WTC11 (cell line): Measurements from ENCODE around the gene CRYZL1. TPM values are rescaled to one million over a fixed set of nuclear protein-coding genes. Genes with fewer than 3 reads are reported as not detected.
A peak's percentile ranks its signal among the peaks of the same experiment; 100 is the strongest.
"Not testable (repeated sequence)": the region's sequence is repeated elsewhere in the genome, so short reads cannot be mapped to it uniquely, and the experiment has no call there.

Experiments used
- ATAC-seq: fragments of 200-7000 bp; cut with Tn5 transposase; 2 replicates; pipeline ENCODE4 v1.10.0; 2021; ENCODE audit warnings: mild to moderate bottlenecking, moderate library complexity
- CTCF ChIA-PET: fragments of 300-600 bp; sonication (Branson Sonifier 250); formaldehyde crosslinking; loops from one replicate; lab custom pipeline; 2021; ENCODE audit warnings: antibody characterized with exemption; lab: Charles Lee
- POLR2A ChIA-PET: fragments of 350-600 bp; sonication (Branson Sonifier 250); formaldehyde crosslinking; loops from one replicate; lab custom pipeline; 2021; ENCODE audit warnings: antibody characterized with exemption; lab: Charles Lee
- DNase-seq: peaks from one replicate; pipeline ENCODE4 v3.0.0; 2021; ENCODE audit warnings: low spot score
- H3K27ac Mint-ChIP-seq: 2 replicates; pipeline ENCODE4 v1.8.0; 2021; ENCODE audit warnings: mixed read lengths
- H3K27me3 Mint-ChIP-seq: 2 replicates; pipeline ENCODE4 v1.8.0; 2021; ENCODE audit warnings: low read depth, mild to moderate bottlenecking, moderate library complexity, mixed read lengths
- H3K36me3 Mint-ChIP-seq: 2 replicates; pipeline ENCODE4 v1.8.0; 2021; ENCODE audit warnings: mixed read lengths
- H3K4me1 Mint-ChIP-seq: 2 replicates; pipeline ENCODE4 v1.8.0; 2022; ENCODE audit warnings: mixed read lengths
- H3K4me3 Mint-ChIP-seq: 2 replicates; pipeline ENCODE4 v1.8.0; 2021; ENCODE audit warnings: mild to moderate bottlenecking, moderate library complexity, mixed read lengths
- H3K9me3 Mint-ChIP-seq: 2 replicates; pipeline ENCODE4 v1.8.0; 2021; ENCODE audit warnings: mixed read lengths
- E2F4 ChIP-seq: sonication (generic); formaldehyde crosslinking; IDR thresholded peaks from 2 replicates; pipeline ENCODE4 v1.8.1; 2022; ENCODE audit warnings: low read depth, mild to moderate bottlenecking, moderate library complexity, missing genetic modification reagents, borderline replicate concordance
- ELF4 ChIP-seq: sonication (generic); formaldehyde crosslinking; IDR thresholded peaks from 2 replicates; pipeline ENCODE4 v1.8.1; 2022; ENCODE audit warnings: low read depth, mild to moderate bottlenecking, moderate library complexity, missing genetic modification reagents
- GABPB1 ChIP-seq: sonication (generic); formaldehyde crosslinking; IDR thresholded peaks from 2 replicates; pipeline ENCODE4 v1.8.1; 2023; ENCODE audit warnings: mild to moderate bottlenecking, missing genetic modification reagents
- GRHL2 ChIP-seq: fragments of 250-450 bp; sonication (Bioruptor Pico); IDR thresholded peaks from 2 replicates; pipeline ENCODE4 v1.8.0; 2022; ENCODE audit warnings: mild to moderate bottlenecking, moderate library complexity; ENCODE audit not compliant: insufficient replicate concordance, severe bottlenecking
- MLX ChIP-seq: sonication (generic); formaldehyde crosslinking; IDR thresholded peaks from 2 replicates; pipeline ENCODE4 v1.8.1; 2023; ENCODE audit warnings: mild to moderate bottlenecking, missing genetic modification reagents, moderate library complexity
- SOX15 ChIP-seq: fragments of 250-450 bp; sonication (Bioruptor Pico); IDR thresholded peaks from 2 replicates; pipeline ENCODE4 v1.9.0; 2021; ENCODE audit warnings: mild to moderate bottlenecking
- SP1 ChIP-seq: sonication (generic); formaldehyde crosslinking; conservative IDR thresholded peaks from 2 replicates; pipeline ENCODE4 v1.8.1; 2022; ENCODE audit warnings: missing genetic modification reagents
- TEAD1 ChIP-seq: sonication (generic); formaldehyde crosslinking; IDR thresholded peaks from 2 replicates; pipeline ENCODE4 v1.8.0; 2022; ENCODE audit warnings: mild to moderate bottlenecking, missing genetic modification reagents
- USF1 ChIP-seq: sonication (generic); formaldehyde crosslinking; IDR thresholded peaks from 2 replicates; pipeline ENCODE4 v1.8.0; 2022; ENCODE audit warnings: mild to moderate bottlenecking, missing genetic modification reagents
- ZNF138 ChIP-seq: sonication (generic); formaldehyde crosslinking; conservative IDR thresholded peaks from 2 replicates; pipeline ENCODE4 v1.8.1; 2022; ENCODE audit warnings: mild to moderate bottlenecking, moderate library complexity, missing genetic modification reagents
- ZNF425 ChIP-seq: fragments of 250-450 bp; sonication (Bioruptor Pico); conservative IDR thresholded peaks from 2 replicates; pipeline ENCODE4 v1.9.0; 2021; ENCODE audit warnings: mild to moderate bottlenecking
- total RNA-seq: library from RNA; stranded (reverse); gene quantifications from 3 replicates; pipeline ENCODE4 v1.2.3, GENCODE V29; 2021
- TF ChIP-seq, protein P1 (sequence below): sonication (generic); formaldehyde crosslinking; IDR thresholded peaks from 2 replicates; pipeline ENCODE4 v1.8.0; 2022; ENCODE audit warnings: mild to moderate bottlenecking, missing genetic modification reagents

The CRYZL1 gene
- total RNA-seq, 1 experiment from 2014 or later: 21.9 TPM

- TF ChIP-seq E2F4 (CRISPR knock-in tag) (no peak), GRHL2 (no peak), MLX (CRISPR knock-in tag) (no peak), ZNF425 (CRISPR knock-in tag) (no peak), TEAD1 (CRISPR knock-in tag) (no peak), ZNF138 (no peak)
Observed at GRCh38 chr21:33634254-33634653, 7.3 kb downstream of the CRYZL1 start (continued).

GRCh38 chr21:33626151-33626550 lies 15.4 kb downstream of the CRYZL1 start:
- ATAC-seq, CTCF ChIA-PET, H3K27me3 Mint-ChIP-seq, H3K4me3 Mint-ChIP-seq, DNase-seq, POLR2A ChIA-PET, H3K27ac Mint-ChIP-seq: not testable (repeated sequence)
- Mint-ChIP-seq H3K36me3 (peaks cover 28% of the 10 kb centered on the region), H3K4me1 (peaks cover 16% of the 10 kb centered on the region), H3K9me3 (peaks cover 13% of the 10 kb centered on the region)

DNA sequence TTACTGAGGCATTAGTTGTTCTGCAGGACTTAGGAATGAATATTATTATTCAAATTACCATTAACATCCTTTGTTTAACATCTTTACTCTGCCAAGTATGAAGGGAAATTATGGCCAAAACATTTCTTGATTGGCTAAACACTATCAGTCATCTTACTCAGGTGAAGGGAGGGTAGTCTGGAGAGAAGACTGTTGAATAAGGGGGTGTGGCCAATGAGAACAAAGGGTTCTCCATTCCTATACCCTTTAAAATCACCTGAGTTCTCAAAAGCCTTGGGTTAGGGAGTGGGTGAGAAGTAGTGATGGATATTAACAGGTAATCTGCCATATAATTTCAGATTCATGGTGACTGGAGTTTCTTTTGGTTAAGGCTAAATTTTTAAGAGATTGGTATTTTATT lies 19.3 kb downstream of the CRYZL1 start:
- POLR2A ChIA-PET: no interaction called here
- Mint-ChIP-seq H3K27ac (peak overlapping the region; percentile 70; the same call in 1 of the 2 replicates), H3K36me3 (peaks cover 25% of the 10 kb centered on the region), H3K9me3 (no peaks in the 10 kb centered on the region), H3K4me3 (no peak overlapping the region), H3K4me1 (peaks cover 16% of the 10 kb centered on the region), H3K27me3 (no peaks in the 10 kb centered on the region)
- ATAC-seq (peak; percentile 92), DNase-seq (no peak)
- TF ChIP-seq ZNF425 (CRISPR knock-in tag) (no peak), GABPB1 (no peak), SOX15 (no peak), SP1 (CRISPR knock-in tag) (no peak), USF1 (CRISPR knock-in tag) (no peak), GRHL2 (no peak), ELF4 (CRISPR knock-in tag) (no peak)
- TF ChIP-seq, protein P1, sequence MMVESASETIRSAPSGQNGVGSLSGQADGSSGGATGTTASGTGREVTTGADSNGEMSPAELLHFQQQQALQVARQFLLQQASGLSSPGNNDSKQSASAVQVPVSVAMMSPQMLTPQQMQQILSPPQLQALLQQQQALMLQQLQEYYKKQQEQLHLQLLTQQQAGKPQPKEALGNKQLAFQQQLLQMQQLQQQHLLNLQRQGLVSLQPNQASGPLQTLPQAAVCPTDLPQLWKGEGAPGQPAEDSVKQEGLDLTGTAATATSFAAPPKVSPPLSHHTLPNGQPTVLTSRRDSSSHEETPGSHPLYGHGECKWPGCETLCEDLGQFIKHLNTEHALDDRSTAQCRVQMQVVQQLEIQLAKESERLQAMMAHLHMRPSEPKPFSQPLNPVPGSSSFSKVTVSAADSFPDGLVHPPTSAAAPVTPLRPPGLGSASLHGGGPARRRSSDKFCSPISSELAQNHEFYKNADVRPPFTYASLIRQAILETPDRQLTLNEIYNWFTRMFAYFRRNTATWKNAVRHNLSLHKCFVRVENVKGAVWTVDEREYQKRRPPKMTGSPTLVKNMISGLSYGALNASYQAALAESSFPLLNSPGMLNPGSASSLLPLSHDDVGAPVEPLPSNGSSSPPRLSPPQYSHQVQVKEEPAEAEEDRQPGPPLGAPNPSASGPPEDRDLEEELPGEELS: no peak
- CTCF ChIA-PET: interaction anchor here (2.0 kb wide), 1 partner anchor 16 kb away, joined by 9 read pairs; no protein-coding TSS in a partner anchor
